ENCODE results near the gene MEGF11.
"Not testable (repeated sequence)": the region's sequence is repeated elsewhere in the genome, so short reads cannot be mapped to it uniquely, and the experiment has no call there.

Gene MEGF11

GRCh38 chr15:66027268-66027805, 226.2 kb downstream of the MEGF11 start:
- no peak for DNase-seq (ENCODE audit: low read depth)

GRCh38 chr15:66025972-66026371, 227.6 kb downstream of the MEGF11 start:
- no peak for DNase-seq (ENCODE audit: low read depth)

- no peak for DNase-seq (ENCODE audit: low read depth)
These were observed 228.5 kb downstream of the MEGF11 start for GRCh38 chr15:66025015-66025452.

GRCh38 chr15:66024116-66024515, 229.4 kb downstream of the MEGF11 start:
- no peak for DNase-seq (ENCODE audit: low read depth)

GRCh38 chr15:66023311-66023972, 230.1 kb downstream of the MEGF11 start:
- DNase-seq (ENCODE audit: low read depth), result no peak

GRCh38 chr15:66022163-66022525, 231.4 kb downstream of the MEGF11 start:
- no peak for DNase-seq (ENCODE audit: low read depth)

GRCh38 chr15:66021496-66022162, 231.9 kb downstream of the MEGF11 start:
- DNase-seq (ENCODE audit: low read depth), result no peak

- DNase-seq (ENCODE audit: low read depth), result no peak
These were observed 233.6 kb downstream of the MEGF11 start for GRCh38 chr15:66019826-66020398.

GRCh38 chr15:66019368-66019767, 234.2 kb downstream of the MEGF11 start:
- DNase-seq (ENCODE audit: low read depth), result no peak

GRCh38 chr15:66018488-66018797, 235.1 kb downstream of the MEGF11 start:
- DNase-seq (ENCODE audit: low read depth), result no peak

GRCh38 chr15:66017792-66018487, 235.6 kb downstream of the MEGF11 start:
- DNase-seq (ENCODE audit: low read depth), result no peak

- no peak for DNase-seq (ENCODE audit: low read depth)
These were observed 236.6 kb downstream of the MEGF11 start for GRCh38 chr15:66017000-66017399.

GRCh38 chr15:66016199-66016598, 237.4 kb downstream of the MEGF11 start:
- no peak for DNase-seq (ENCODE audit: low read depth)

- DNase-seq (ENCODE audit: low read depth), result no peak
These were observed 238.8 kb downstream of the MEGF11 start for GRCh38 chr15:66014635-66015182.

- no peak for DNase-seq (ENCODE audit: low read depth)
These were observed 239.5 kb downstream of the MEGF11 start for GRCh38 chr15:66014022-66014421.

GRCh38 chr15:66008940-66009562, 244.5 kb downstream of the MEGF11 start:
- no peak for DNase-seq (ENCODE audit: low read depth)

GRCh38 chr15:66007663-66008262, 245.8 kb downstream of the MEGF11 start:
- DNase-seq (ENCODE audit: low read depth), result no peak

GRCh38 chr15:66006986-66007385, 246.6 kb downstream of the MEGF11 start:
- no peak for DNase-seq (ENCODE audit: low read depth)

- DNase-seq (ENCODE audit: low read depth), result no peak
These were observed 248.8 kb downstream of the MEGF11 start for GRCh38 chr15:66004618-66005262.

- not testable (repeated sequence) for DNase-seq (ENCODE audit: low read depth)
These were observed 250.4 kb downstream of the MEGF11 start for GRCh38 chr15:66003129-66003528.
